Body of pancreas (tissue), 4 donors: ENCODE measurements around the gene IZUMO4. TPM values are rescaled to one million over a fixed set of nuclear protein-coding genes. Genes with fewer than 3 reads are reported as not detected.

ENCODE experiments used
- ATAC-seq: fragments of 150-250 bp; one replicate; pipeline ENCODE4 v1.9.1; 2016
- DNase-seq, 4 donors: peaks; one replicate each; pipeline ENCODE4 v3.0.0-alpha.2; 2019
- H3K27ac ChIP-seq, 4 donors: fragments of 200-600 bp; sonication (generic); 1 replicate in 3 of 4; 2 replicates in 1 of 4; pipeline versions ENCODE4 v1.5.1 to v1.6.1; 2016 to 2019; ENCODE audit warnings: mild to moderate bottlenecking in 1 of 4, mixed read lengths in 1 of 4, moderate library complexity in 1 of 4
- H3K27me3 ChIP-seq, 2 donors: fragments of 200-600 bp; sonication (generic); one replicate each; pipeline ENCODE4 v1.6.0; 2016; ENCODE audit warnings: mild to moderate bottlenecking in 1 of 2
- H3K36me3 ChIP-seq, 2 donors: fragments of 200-600 bp; sonication (generic); replicated peaks in 1 of 2; 2 replicates each; pipeline ENCODE4 v1.5.1; 2016; ENCODE audit warnings: low read depth in 2 of 2; ENCODE audit not compliant: insufficient read depth in 1 of 2
- H3K4me1 ChIP-seq: fragments of 200-600 bp; sonication (generic); one replicate; pipeline ENCODE4 v1.6.0; 2016
- H3K4me3 ChIP-seq, 2 donors: fragments of 200-600 bp; sonication (generic); 1 replicate in 1 of 2; 2 replicates in 1 of 2; pipeline ENCODE4 v1.5.1; 2016 to 2019
- H3K9me3 ChIP-seq, 3 donors: fragments of 200-600 bp; sonication (generic); 1 replicate in 2 of 3; 2 replicates in 1 of 3; pipeline ENCODE4 v1.5.1; 2016
- POLR2A ChIP-seq, 3 donors: fragments of 450-650 bp; IDR thresholded peaks; one replicate each; pipeline ENCODE4 v1.6.1; 2016; ENCODE audit warnings: antibody characterized with exemption in 3 of 3, mild to moderate bottlenecking in 2 of 3
- whole genome bisulfite sequencing, 2 donors: methylation state at CpG; one replicate each; pipeline ENCODE4 v1.1.5; 2017; 5-methylcytosine and 5-hydroxymethylcytosine counted together
- intact Hi-C: fragments of 100-400 bp; cut with DNase I; formaldehyde crosslinking; loops from one replicate; pipeline ENCODE4 v1.15.1; 2023
- total RNA-seq, 2 donors: library from RNA; depleted of rRNA; stranded (reverse); fragments of >200 nt; gene quantifications; one replicate each; pipeline ENCODE4 v1.1.0, GENCODE V29; 2016
- TF ChIP-seq, protein P1 (sequence below), 7 experiments: fragments of 450-650 bp in 4 of 7; fragments of 200-600 bp in 3 of 7; sonication (generic) in 3 of 7; IDR thresholded peaks; one replicate each; pipeline ENCODE4 v1.5.1; 2016 to 2019; ENCODE audit warnings: antibody characterized with exemption in 7 of 7

The IZUMO4 gene
- total RNA-seq, 2 donors from 2014 or later: 3.4 to 4.0 TPM

GRCh38 chr19:2097203-2097885 is 629 bp downstream of the IZUMO4 start:
- Histone ChIP-seq H3K27ac (peak overlapping the region; percentile 78 to 99 (median 87)), H3K36me3 (peaks cover 5 to 14% of the 10 kb centered on the region in 2 donors), H3K4me3 (no peak overlapping the region), H3K4me1 (peaks cover 30% of the 10 kb centered on the region), H3K27me3 (no peaks in the 10 kb centered on the region), H3K9me3 (no peaks in the 10 kb centered on the region)
- 3 to 8% methylated on average over 6 to 30 of the region's 30 CpGs for WGBS, 2 donors
- DNase-seq (peak; percentile 61 to 81 (median 80)), ATAC-seq (peak; percentile 7)
- peak in 1 of 3 donors; percentile 5 for TF ChIP-seq POLR2A (IDR thresholded peaks at IDR 0.05)
- TF ChIP-seq, protein P1, sequence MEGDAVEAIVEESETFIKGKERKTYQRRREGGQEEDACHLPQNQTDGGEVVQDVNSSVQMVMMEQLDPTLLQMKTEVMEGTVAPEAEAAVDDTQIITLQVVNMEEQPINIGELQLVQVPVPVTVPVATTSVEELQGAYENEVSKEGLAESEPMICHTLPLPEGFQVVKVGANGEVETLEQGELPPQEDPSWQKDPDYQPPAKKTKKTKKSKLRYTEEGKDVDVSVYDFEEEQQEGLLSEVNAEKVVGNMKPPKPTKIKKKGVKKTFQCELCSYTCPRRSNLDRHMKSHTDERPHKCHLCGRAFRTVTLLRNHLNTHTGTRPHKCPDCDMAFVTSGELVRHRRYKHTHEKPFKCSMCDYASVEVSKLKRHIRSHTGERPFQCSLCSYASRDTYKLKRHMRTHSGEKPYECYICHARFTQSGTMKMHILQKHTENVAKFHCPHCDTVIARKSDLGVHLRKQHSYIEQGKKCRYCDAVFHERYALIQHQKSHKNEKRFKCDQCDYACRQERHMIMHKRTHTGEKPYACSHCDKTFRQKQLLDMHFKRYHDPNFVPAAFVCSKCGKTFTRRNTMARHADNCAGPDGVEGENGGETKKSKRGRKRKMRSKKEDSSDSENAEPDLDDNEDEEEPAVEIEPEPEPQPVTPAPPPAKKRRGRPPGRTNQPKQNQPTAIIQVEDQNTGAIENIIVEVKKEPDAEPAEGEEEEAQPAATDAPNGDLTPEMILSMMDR (IDR thresholded peaks at IDR 0.05): no peak
- intact Hi-C loops: no loop called here

GRCh38 chr19:2097886-2098327 is 1.2 kb downstream of the IZUMO4 start:
- H3K27ac ChIP-seq: peak overlapping the region; percentile 78 to 99 (median 87)
- no peak overlapping the region for H3K4me3 ChIP-seq
- H3K27me3 ChIP-seq: no peaks in the 10 kb centered on the region
- H3K36me3 ChIP-seq: peaks cover 5 to 14% of the 10 kb centered on the region in 2 donors
- no peak for ATAC-seq
- no peaks in the 10 kb centered on the region for H3K9me3 ChIP-seq
- peaks cover 30% of the 10 kb centered on the region for H3K4me1 ChIP-seq
- intact Hi-C loops: no loop called here
- no peak for TF ChIP-seq POLR2A (IDR thresholded peaks at IDR 0.05)
- TF ChIP-seq, protein P1 (IDR thresholded peaks at IDR 0.05): no peak
- 74 to 96% methylated on average over 4 to 23 of the region's 23 CpGs for WGBS, 2 donors
- DNase-seq: no peak

GRCh38 chr19:2099054-2099501 is 2.4 kb downstream of the IZUMO4 start:
- WGBS, 2 donors: 70 to 80% methylated on average over 1 to 12 of the region's 16 CpGs
- ATAC-seq: no peak
- intact Hi-C loops: no loop called here
- no peak for DNase-seq
- Histone ChIP-seq H3K4me1 (peaks cover 30% of the 10 kb centered on the region), H3K27me3 (no peaks in the 10 kb centered on the region), H3K36me3 (peaks cover 5 to 14% of the 10 kb centered on the region in 2 donors), H3K9me3 (no peaks in the 10 kb centered on the region), H3K27ac (no peak overlapping the region), H3K4me3 (no peak overlapping the region)
- TF ChIP-seq POLR2A (IDR thresholded peaks at IDR 0.05): no peak
- TF ChIP-seq, protein P1 (IDR thresholded peaks at IDR 0.05): no peak

- intact Hi-C loops: no loop called here
- no peak for DNase-seq
- TF ChIP-seq POLR2A (IDR thresholded peaks at IDR 0.05): no peak
- TF ChIP-seq, protein P1 (IDR thresholded peaks at IDR 0.05): no peak
- no peak for ATAC-seq
- peaks cover 5 to 14% of the 10 kb centered on the region in 2 donors for H3K36me3 ChIP-seq
- H3K27me3 ChIP-seq: no peaks in the 10 kb centered on the region
- 89 to 94% methylated on average over 27 to 37 of the region's 39 CpGs for WGBS, 2 donors
- no peak overlapping the region for H3K27ac ChIP-seq
- no peaks in the 10 kb centered on the region for H3K9me3 ChIP-seq
- H3K4me1 ChIP-seq: peaks cover 20% of the 10 kb centered on the region
- no peak overlapping the region for H3K4me3 ChIP-seq
These were observed 3.4 kb downstream of the IZUMO4 start for GRCh38 chr19:2099937-2100718.
